Transverse colon (tissue), 4 donors: ENCODE results near the gene TFIP11. TPM values are rescaled to one million over a fixed set of nuclear protein-coding genes. Genes with fewer than 3 reads are reported as not detected.

ENCODE experiments used
- DNase-seq: peaks from one replicate; pipeline ENCODE4 v3.0.0-alpha.2; 2019
- H3K27ac ChIP-seq, 4 donors: fragments of 200-600 bp; sonication (generic); 2 replicates each; pipeline ENCODE4 v1.5.1; 2016 to 2018; ENCODE audit warnings: inconsistent platforms in 4 of 4
- H3K27me3 ChIP-seq: fragments of 200-600 bp; sonication (generic); 2 replicates; pipeline ENCODE4 v1.5.1; 2017; ENCODE audit warnings: inconsistent platforms
- H3K36me3 ChIP-seq, 4 donors: fragments of 200-600 bp; sonication (generic); 2 replicates each; pipeline ENCODE4 v1.5.1; 2017 to 2019; ENCODE audit warnings: inconsistent platforms in 4 of 4
- H3K4me1 ChIP-seq, 4 donors: fragments of 200-600 bp; sonication (generic); 2 replicates each; pipeline ENCODE4 v1.5.1; 2017 to 2020; ENCODE audit warnings: inconsistent platforms in 4 of 4
- H3K4me3 ChIP-seq, 4 donors: fragments of 200-600 bp; sonication (generic); 1 replicate in 1 of 4; 2 replicates in 3 of 4; pipeline versions ENCODE4 v1.5.1 to v1.6.1; 2017 to 2019; ENCODE audit warnings: inconsistent platforms in 4 of 4
- H3K9me3 ChIP-seq, 2 donors: fragments of 200-600 bp; sonication (generic); 2 replicates each; pipeline ENCODE4 v1.5.1; 2017 to 2019; ENCODE audit warnings: inconsistent platforms in 2 of 2
- EP300 ChIP-seq: sonication (generic); formaldehyde crosslinking; IDR thresholded peaks from one replicate; pipeline ENCODE4 v1.6.1; 2017; ENCODE audit warnings: antibody characterized with exemption, low read depth
- POLR2A ChIP-seq: fragments of 450-650 bp; IDR thresholded peaks from one replicate; pipeline ENCODE4 v1.6.1; 2016; ENCODE audit warnings: antibody characterized with exemption, mild to moderate bottlenecking, moderate library complexity
- POLR2AphosphoS5 ChIP-seq, 3 donors: sonication (generic); formaldehyde crosslinking; IDR thresholded peaks; one replicate each; pipeline ENCODE4 v1.6.1; 2016; ENCODE audit warnings: antibody characterized with exemption in 3 of 3
- WGBS, 2 donors: methylation state at CpG; one replicate each; pipeline ENCODE4 v1.1.5; 2018; ENCODE audit warnings: low coverage in 1 of 2; 5-methylcytosine and 5-hydroxymethylcytosine counted together
- in situ Hi-C, 4 donors: fragments of 200-750 bp; cut with MboI; loops; one replicate each; pipeline versions ENCODE4 v1.15.0 to v1.15.1; 2017; ENCODE audit warnings: low sequenced_read_pairs in 3 of 4, low pct_ligation_motif_present in 1 of 4, low pct_unique_long_range_greater_than_20kb in 1 of 4
- intact Hi-C: fragments of 100-400 bp; cut with DNase I; formaldehyde crosslinking; loops from one replicate; pipeline ENCODE4 v1.15.1; 2023; ENCODE audit warnings: low total_unique reads
- total RNA-seq, 4 donors: library from RNA; depleted of rRNA; stranded (reverse); fragments of >200 nt; gene quantifications; one replicate each; pipeline ENCODE4 v1.1.0, GENCODE V29; 2016
- TF ChIP-seq, protein P1 (sequence below), 5 experiments: fragments of 200-600 bp in 3 of 5; fragments of 450-650 bp in 2 of 5; sonication (generic) in 3 of 5; IDR thresholded peaks; 1 replicate in 2 of 5; 2 replicates in 3 of 5; pipeline ENCODE4 v1.5.1; 2016 to 2017; ENCODE audit warnings: antibody characterized with exemption in 5 of 5, inconsistent platforms in 3 of 5, mild to moderate bottlenecking in 2 of 5, moderate library complexity in 1 of 5

The TFIP11 gene
- total RNA-seq = 10 to 100 TPM in 3 of 4 donors, 1 to 10 TPM in 1; 5.2 to 33.7 (median 31.1) TPM

DNA sequence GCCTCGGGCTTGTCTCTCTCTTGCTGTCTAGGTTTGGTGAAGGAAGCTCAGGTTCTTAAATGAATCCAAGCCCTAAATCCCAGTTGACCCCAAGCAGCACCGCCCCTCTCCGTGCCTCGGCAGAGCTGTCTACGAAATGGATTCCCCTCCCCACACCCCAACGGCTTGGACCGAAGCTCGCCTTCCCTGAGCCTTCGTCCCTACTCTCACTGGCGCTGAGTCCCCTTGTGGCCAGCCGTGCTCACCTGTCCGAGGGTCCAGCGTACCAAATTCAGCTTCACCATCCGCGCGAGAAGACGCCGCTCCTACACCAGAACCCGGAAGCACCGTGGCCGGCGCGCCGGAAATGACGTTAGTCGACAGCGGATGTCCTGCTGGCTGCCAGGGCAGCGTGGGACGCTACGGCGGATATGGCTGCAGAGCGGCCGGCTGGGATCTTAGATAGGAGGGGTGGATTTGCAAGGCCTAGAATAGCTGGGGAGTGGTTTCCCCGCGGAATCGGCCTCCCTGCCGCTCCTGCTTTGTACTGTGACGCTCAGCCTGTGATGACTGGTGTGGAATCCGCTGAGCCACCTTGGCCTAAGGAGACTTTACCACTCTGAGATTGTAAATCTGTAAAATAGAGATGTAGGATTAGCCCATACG is at the start of gene TFIP11:
TFIP11 (minus strand) TSS at position 325 of the 645 bp plus-strand sequence. CDS start 2,201 bp downstream, outside the sequence.
- H3K9me3 ChIP-seq = no peaks in the 10 kb centered on the region
- WGBS, 2 donors = 0% methylated on average over 1 to 40 of the region's 40 CpGs
- H3K27ac ChIP-seq = peak within 1 kb of the TSS; percentile 71 to 88 (median 81)
- peaks cover 0 to 29% (median 8%) of the 10 kb centered on the region in 4 donors for H3K36me3 ChIP-seq
- peak; percentile 96 for DNase-seq
- peak; percentile 78 for TF ChIP-seq POLR2A
- peak; percentile 86 to 94 (median 92) for TF ChIP-seq POLR2AphosphoS5 (IDR thresholded peaks at IDR 0.05)
- TF ChIP-seq, protein P1, sequence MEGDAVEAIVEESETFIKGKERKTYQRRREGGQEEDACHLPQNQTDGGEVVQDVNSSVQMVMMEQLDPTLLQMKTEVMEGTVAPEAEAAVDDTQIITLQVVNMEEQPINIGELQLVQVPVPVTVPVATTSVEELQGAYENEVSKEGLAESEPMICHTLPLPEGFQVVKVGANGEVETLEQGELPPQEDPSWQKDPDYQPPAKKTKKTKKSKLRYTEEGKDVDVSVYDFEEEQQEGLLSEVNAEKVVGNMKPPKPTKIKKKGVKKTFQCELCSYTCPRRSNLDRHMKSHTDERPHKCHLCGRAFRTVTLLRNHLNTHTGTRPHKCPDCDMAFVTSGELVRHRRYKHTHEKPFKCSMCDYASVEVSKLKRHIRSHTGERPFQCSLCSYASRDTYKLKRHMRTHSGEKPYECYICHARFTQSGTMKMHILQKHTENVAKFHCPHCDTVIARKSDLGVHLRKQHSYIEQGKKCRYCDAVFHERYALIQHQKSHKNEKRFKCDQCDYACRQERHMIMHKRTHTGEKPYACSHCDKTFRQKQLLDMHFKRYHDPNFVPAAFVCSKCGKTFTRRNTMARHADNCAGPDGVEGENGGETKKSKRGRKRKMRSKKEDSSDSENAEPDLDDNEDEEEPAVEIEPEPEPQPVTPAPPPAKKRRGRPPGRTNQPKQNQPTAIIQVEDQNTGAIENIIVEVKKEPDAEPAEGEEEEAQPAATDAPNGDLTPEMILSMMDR (IDR thresholded peaks at IDR 0.05) = no peak
- peak within 1 kb of the TSS; percentile 62 to 91 (median 84) for H3K4me3 ChIP-seq
- intact Hi-C loops = no loop called here
- in situ Hi-C loops = no loop called here
- peaks cover 7 to 25% (median 16%) of the 10 kb centered on the region in 4 donors for H3K4me1 ChIP-seq
- H3K27me3 ChIP-seq = no peaks in the 10 kb centered on the region

DNA sequence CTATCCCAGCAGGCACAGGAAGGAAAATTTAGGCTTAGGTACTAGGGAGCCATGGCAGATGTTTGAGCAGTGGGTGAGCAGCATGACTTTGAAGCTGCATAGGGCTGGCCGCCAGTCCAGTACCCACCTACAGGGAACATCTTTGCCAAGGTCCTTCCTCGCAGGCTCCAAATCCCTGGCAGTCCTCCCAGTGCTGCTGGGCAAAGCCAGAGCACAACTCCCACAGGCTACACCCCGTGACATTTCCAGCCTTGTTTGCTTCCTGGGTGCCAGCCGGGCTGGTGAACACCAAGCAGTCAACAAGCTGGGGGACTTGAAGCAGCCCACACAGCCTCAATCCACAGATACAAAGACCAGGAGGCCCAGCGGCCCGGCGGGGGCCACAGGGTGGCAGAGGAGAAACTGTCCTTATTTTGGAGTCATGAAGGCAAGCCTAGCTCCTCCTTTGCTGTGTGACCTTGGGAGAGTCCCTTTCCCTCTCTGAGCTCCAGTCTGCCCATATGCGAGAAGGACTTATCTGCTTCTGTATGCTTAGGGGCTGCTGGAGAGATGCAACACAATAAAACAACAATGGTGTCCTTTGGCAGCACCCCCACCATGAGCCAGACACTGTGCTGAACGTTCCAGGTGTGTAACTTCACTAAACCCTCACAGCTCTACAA is 49.6 kb upstream of the TFIP11 start:
- no peak for DNase-seq
- WGBS, 2 donors = 68 to 84% methylated on average over 2 to 8 of the region's 9 CpGs
- Histone ChIP-seq H3K4me3 (no peak overlapping the region), H3K27me3 (no peaks in the 10 kb centered on the region), H3K4me1 (no peaks in the 10 kb centered on the region), H3K36me3 (no peaks in the 10 kb centered on the region), H3K27ac (no peak overlapping the region), H3K9me3 (no peaks in the 10 kb centered on the region)
- in situ Hi-C loops (no loop called here), intact Hi-C loops (no loop called here)
- TF ChIP-seq POLR2AphosphoS5 (IDR thresholded peaks at IDR 0.05) (no peak), POLR2A (no peak), EP300 (no peak)
- TF ChIP-seq, protein P1 (IDR thresholded peaks at IDR 0.05) = no peak

DNA sequence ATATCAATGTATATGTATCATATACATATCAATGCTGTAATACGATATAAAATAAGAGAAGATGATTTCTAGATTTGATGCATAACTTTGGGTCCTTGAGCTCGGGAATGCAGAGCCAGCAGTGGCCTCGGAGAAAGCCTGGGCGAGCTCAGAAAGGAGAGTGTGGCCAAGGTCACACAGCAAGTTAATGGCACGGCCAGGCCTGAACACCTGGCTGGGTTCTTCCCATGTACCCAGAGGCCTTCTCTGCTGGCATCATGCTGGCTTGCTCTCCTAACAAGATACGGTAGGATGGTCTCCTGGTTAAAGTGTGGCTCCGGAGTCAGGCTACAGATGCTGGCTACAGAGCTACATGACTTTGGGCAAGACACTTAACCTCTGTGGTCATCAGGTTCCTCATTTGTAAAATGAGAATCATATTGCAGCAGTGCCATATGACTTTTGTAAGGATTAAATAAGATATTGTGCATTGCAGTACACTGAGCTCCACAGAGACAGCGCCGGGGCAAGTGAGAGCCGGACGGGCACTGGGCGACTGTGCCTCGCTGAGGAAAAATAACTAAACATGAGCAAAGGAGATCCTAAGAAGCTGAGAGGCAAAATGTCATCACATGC is 47.8 kb upstream of the TFIP11 start:
- in situ Hi-C loops (no loop called here), intact Hi-C loops (no loop called here)
- Histone ChIP-seq H3K9me3 (no peaks in the 10 kb centered on the region), H3K27ac (no peak overlapping the region), H3K36me3 (no peaks in the 10 kb centered on the region), H3K4me1 (no peaks in the 10 kb centered on the region), H3K4me3 (no peak overlapping the region), H3K27me3 (no peaks in the 10 kb centered on the region)
- WGBS, 2 donors = 88 to 94% methylated on average over 4 to 13 of the region's 13 CpGs
- no peak for DNase-seq
- TF ChIP-seq, protein P1 (IDR thresholded peaks at IDR 0.05) = no peak

DNA sequence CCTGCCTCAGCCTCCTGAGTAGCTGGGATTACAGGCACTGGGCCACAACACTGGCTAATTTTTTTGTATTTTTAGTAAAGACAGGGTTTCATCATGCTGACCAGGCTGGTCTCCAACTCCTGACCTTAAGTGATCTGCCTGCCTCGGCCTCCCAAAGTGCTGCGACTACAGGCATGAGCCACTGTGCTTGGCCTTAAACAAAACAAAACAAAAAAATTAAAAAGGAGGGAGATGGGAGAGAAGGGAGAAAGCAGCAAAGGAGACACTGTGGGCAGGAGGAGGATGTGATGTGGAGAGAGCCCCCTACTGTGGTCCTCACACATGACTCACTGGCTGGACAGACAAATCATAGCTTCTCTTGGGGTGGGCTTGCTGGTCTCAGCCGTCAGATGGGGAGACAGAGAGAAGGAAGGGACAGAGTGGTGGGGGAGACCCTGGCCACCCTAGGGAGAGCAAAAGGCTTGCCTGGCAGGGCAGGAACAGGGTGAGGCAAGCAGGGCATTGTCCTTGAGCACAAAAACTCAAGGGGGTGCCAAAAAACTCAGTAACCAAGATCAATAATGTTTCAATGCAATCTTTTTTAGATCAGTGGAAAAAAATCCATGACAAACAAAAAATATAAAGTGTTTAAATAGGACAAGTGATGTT is 46.1 kb upstream of the TFIP11 start:
- H3K27me3 ChIP-seq = no peaks in the 10 kb centered on the region
- H3K4me1 ChIP-seq = no peaks in the 10 kb centered on the region
- WGBS, 2 donors = 82 to 83% methylated on average over 1 to 3 of the region's 3 CpGs
- intact Hi-C loops (no loop called here), in situ Hi-C loops (no loop called here)
- no peak overlapping the region for H3K4me3 ChIP-seq
- TF ChIP-seq POLR2A (no peak), POLR2AphosphoS5 (IDR thresholded peaks at IDR 0.05) (no peak), EP300 (no peak)
- TF ChIP-seq, protein P1 (IDR thresholded peaks at IDR 0.05) = no peak
- no peak overlapping the region for H3K27ac ChIP-seq
- H3K9me3 ChIP-seq = no peaks in the 10 kb centered on the region
- H3K36me3 ChIP-seq = no peaks in the 10 kb centered on the region
- DNase-seq = no peak
